GM12892 (cell line): Measurements from ENCODE around the gene CDH23.
"Not testable (repeated sequence)": the region's sequence is repeated elsewhere in the genome, so short reads cannot be mapped to it uniquely, and the experiment has no call there.

Source experiments
- POLR2A ChIP-seq: IDR thresholded peaks from 2 replicates; pipeline ENCODE4 v1.6.1; 2011; ENCODE audit warnings: low read depth, low read length, control low read depth
- POLR2AphosphoS5 ChIP-seq: IDR thresholded peaks from 2 replicates; pipeline ENCODE4 v1.6.1; 2011; ENCODE audit warnings: low read depth, low read length, control low read depth
- TAF1 ChIP-seq: IDR thresholded peaks from 2 replicates; pipeline ENCODE4 v1.6.1; 2011; ENCODE audit warnings: low read depth, mild to moderate bottlenecking, control low read depth, low read length, borderline replicate concordance

- not testable (repeated sequence) for TF ChIP-seq POLR2AphosphoS5, POLR2A, TAF1
Measured at GRCh38 chr10:71851465-71852095, 454.9 kb downstream of the CDH23 start.
